ENCODE data around the gene CALR3. TPM values are rescaled to one million over a fixed set of nuclear protein-coding genes. Genes with fewer than 3 reads are reported as not detected.

Gene CALR3
- total RNA-seq, 2 experiments from 2014 or later, result not detected

- Histone ChIP-seq H3K27ac (ENCODE audit: low read depth in 1 of 2, low read length in 2 of 2) (no peak overlapping the region), H3K36me3 (ENCODE audit: insufficient read depth, low read length) (peaks cover 23% of the 10 kb centered on the region), H3K9me3 (ENCODE audit: control insufficient read depth in 1 of 2, insufficient read depth in 1 of 2, low read length in 2 of 2) (no peaks in the 10 kb centered on the region)
Measured at GRCh38 chr19:16444269-16444600, 51.7 kb downstream of the CALR3 start.

DNA sequence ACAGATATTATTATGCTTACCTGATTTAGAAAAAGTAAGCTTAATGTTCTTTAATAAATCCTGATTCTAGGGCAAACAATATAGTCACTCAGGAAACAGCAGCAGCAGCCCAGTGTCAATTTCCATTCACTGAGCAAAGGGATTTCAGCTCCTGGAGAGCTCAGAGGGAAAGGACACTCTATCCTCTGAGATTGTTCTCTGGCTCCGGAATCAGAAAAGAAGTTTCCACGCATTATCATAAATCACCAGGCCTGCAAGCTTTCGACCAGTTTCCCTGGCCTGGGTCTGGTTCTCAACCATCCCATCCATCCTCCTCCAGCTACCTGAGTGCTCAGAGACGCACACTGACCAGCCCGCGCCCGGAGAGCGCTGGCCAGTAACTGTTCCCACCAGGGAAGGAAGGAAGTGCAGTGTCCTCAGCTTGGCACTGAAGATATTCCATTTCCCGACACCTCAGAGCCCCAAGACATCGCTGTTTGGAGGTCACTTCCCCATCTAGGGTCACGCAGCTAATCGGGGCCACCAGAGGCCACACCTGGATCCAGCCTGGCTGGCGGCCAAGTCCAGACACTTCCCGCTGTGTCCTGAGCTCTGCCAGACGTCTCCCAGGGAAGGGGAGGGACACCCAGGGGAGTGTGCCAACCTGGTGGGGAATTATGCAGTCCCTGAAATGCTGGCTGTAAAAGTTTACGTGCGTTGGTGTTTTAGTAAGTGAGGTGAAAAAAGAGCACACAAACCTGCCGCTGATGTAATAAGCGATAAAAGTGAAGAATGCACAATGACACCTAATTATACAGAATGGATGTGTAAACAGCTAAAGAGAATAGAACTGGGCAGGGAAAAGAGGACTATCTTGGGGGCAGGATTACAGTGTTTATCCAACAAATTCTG, 53.3 kb downstream of the CALR3 start:
- no peaks in the 10 kb centered on the region for H3K9me3 ChIP-seq (ENCODE audit: control insufficient read depth in 1 of 2, insufficient read depth in 1 of 2, low read length in 2 of 2)
- peaks cover 31% of the 10 kb centered on the region for H3K36me3 ChIP-seq (ENCODE audit: insufficient read depth, low read length)
- Mint-ChIP-seq H3K27ac (no peak overlapping the region), H3K4me1 (ENCODE audit: low read depth) (peaks cover 43% of the 10 kb centered on the region), H3K4me3 (no peak overlapping the region), H3K27me3 (no peaks in the 10 kb centered on the region), H3K36me3 (ENCODE audit: low read depth) (peaks cover 55% of the 10 kb centered on the region), H3K9me3 (no peaks in the 10 kb centered on the region)
- no peak for DNase-seq
- H3K27me3 ChIP-seq (ENCODE audit: control insufficient read depth in 1 of 2, insufficient read depth in 2 of 2, low read length in 2 of 2), result no peaks in the 10 kb centered on the region
- intact Hi-C loops (cut with DNase I, micrococcal nuclease), result no loop called here
- no peak for ATAC-seq (ENCODE audit: poor library complexity)
- peaks cover 17% of the 10 kb centered on the region for H3K4me1 ChIP-seq (ENCODE audit: insufficient read depth, low read length)
- no peak overlapping the region for H3K27ac ChIP-seq (ENCODE audit: low read depth in 1 of 2, low read length in 2 of 2)
- H3K4me3 ChIP-seq (ENCODE audit: low read length), result no peak overlapping the region
- ChIA-PET CTCF (no interaction called here), POLR2A (no interaction called here)
- TF ChIP-seq CTCF (IDR thresholded peaks at IDR 0.05), result no peak

More at GRCh38 chr19:16444269-16444600, 51.7 kb downstream of the CALR3 start:
- no peaks in the 10 kb centered on the region for H3K9me3 Mint-ChIP-seq
- no peak overlapping the region for H3K27ac Mint-ChIP-seq
- POLR2A ChIA-PET, result no interaction called here
- peaks cover 55% of the 10 kb centered on the region for H3K4me1 Mint-ChIP-seq (ENCODE audit: low read depth)
- no peak overlapping the region for H3K4me3 ChIP-seq (ENCODE audit: low read length)
- TF ChIP-seq CTCF (IDR thresholded peaks at IDR 0.05), result no peak
- H3K4me1 ChIP-seq (ENCODE audit: insufficient read depth, low read length), result peaks cover 23% of the 10 kb centered on the region
- no peak overlapping the region for H3K4me3 Mint-ChIP-seq
- peaks cover 52% of the 10 kb centered on the region for H3K36me3 Mint-ChIP-seq (ENCODE audit: low read depth)
- CTCF ChIA-PET, result no interaction called here
- H3K27me3 ChIP-seq (ENCODE audit: control insufficient read depth in 1 of 2, insufficient read depth in 2 of 2, low read length in 2 of 2), result no peaks in the 10 kb centered on the region
- ATAC-seq (ENCODE audit: poor library complexity), result no peak
- DNase-seq, result no peak
- intact Hi-C loops (cut with DNase I, micrococcal nuclease), result no loop called here
- H3K27me3 Mint-ChIP-seq, result no peaks in the 10 kb centered on the region

DNA sequence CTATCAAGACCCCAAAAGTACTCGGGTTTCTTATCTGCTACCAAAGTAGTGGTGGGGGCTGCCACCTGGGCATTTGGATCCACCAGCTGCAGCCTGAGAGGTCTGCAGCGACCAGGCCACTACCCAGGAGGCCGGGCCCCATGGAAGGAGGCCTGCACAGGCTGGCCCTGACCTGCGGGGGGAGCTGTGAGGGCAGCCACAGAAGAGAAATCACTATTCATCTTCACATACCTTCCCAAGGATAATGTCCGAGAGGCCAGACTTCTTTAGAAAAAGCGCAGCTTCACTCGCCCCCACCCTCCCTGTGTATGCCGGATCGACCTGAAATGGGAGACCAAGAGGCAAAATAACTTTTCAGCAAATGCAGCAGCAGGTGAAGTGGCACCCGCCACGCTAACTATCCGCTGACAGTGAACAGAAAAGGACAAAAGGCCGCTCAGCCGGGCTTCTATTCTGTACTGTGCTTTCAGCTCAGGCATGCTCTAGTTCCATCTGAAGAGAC, 54.3 kb downstream of the CALR3 start:
- peak in 2 of 14 experiments; percentile 14 to 33 for DNase-seq
- CTCF ChIA-PET, result interaction anchor here (0.6 to 0.7 kb wide), 2 partner anchors 21 to 330 kb away, joined by 3 to 5 read pairs; no protein-coding TSS in a partner anchor

More for the DNA sequence above, 54.3 kb downstream of the CALR3 start:
- H3K27me3 ChIP-seq (ENCODE audit: control insufficient read depth in 1 of 2, insufficient read depth in 2 of 2, low read length in 2 of 2), result no peaks in the 10 kb centered on the region
- peaks cover 34% of the 10 kb centered on the region for H3K4me1 Mint-ChIP-seq (ENCODE audit: low read depth)
- peaks cover 40% of the 10 kb centered on the region for H3K36me3 ChIP-seq (ENCODE audit: insufficient read depth, low read length)
- no peak for TF ChIP-seq CTCF (IDR thresholded peaks at IDR 0.05)
- no peak overlapping the region for H3K4me3 ChIP-seq (ENCODE audit: low read length)
- H3K9me3 Mint-ChIP-seq, result no peaks in the 10 kb centered on the region
- peak; percentile 55 for ATAC-seq (ENCODE audit: poor library complexity)
- POLR2A ChIA-PET, result no interaction called here
- H3K4me3 Mint-ChIP-seq, result no peak overlapping the region
- H3K9me3 ChIP-seq (ENCODE audit: control insufficient read depth in 1 of 2, insufficient read depth in 1 of 2, low read length in 2 of 2), result no peaks in the 10 kb centered on the region
- no peaks in the 10 kb centered on the region for H3K27me3 Mint-ChIP-seq
- H3K27ac ChIP-seq (ENCODE audit: low read depth in 1 of 2, low read length in 2 of 2), result no peak overlapping the region
- peaks cover 10% of the 10 kb centered on the region for H3K4me1 ChIP-seq (ENCODE audit: insufficient read depth, low read length)
- peaks cover 63% of the 10 kb centered on the region for H3K36me3 Mint-ChIP-seq (ENCODE audit: low read depth)
- no peak overlapping the region for H3K27ac Mint-ChIP-seq
- intact Hi-C loops (cut with DNase I, micrococcal nuclease), result no loop called here

Data from CD4-positive, alpha-beta T cell (primary cell).